ENCODE measurements around the gene OMP.
A peak's percentile ranks its signal among the peaks of the same experiment; 100 is the strongest.
"Not testable (repeated sequence)": the region's sequence is repeated elsewhere in the genome, so short reads cannot be mapped to it uniquely, and the experiment has no call there.

OMP gene

GRCh38 chr11:77102246-77103210, at the start of gene OMP:
Gene OMP, plus strand, starts transcription at chr11:77102840. Its CDS starts 0 bp downstream, at chr11:77102840.
- DNase-seq: no peak

DNA sequence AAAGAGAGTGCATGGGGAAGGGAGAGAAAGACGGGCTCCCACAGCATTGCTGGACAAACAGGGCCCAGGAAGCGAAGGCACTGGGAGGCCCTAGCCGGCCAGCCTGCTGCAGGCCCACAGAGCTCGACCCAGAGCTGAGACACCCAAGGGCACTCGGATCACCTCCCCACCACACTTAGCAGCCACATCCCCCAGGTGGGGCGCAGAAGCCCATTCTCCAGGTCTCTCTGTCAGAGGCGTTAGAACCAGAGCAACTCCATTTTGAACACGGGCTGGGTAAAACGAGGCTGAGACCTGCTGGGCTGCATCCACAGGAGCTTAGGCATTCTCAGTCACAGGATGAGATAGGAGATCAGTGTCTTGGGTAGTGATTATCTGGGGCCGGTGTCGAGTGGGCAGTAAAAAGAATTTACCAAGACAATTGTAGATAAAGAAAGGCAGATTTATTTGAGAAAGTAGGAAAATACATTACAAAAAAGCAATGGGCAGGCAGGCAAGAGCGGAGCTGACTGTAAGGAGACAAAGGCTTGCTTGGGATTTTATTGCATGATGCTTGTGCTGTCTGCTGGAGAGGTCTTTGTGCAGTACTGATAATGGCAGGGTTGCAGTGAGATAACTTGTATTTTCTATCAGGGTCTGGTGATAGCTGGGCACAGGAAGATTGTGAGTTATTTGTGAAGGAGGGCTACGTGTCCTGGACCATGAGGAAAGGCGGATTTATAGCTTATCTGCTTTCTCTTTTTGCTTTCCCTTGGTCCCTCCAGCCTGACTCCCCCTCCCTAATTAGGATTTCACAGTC, 49.2 kb upstream of the OMP start:
- DNase-seq: no peak

DNA sequence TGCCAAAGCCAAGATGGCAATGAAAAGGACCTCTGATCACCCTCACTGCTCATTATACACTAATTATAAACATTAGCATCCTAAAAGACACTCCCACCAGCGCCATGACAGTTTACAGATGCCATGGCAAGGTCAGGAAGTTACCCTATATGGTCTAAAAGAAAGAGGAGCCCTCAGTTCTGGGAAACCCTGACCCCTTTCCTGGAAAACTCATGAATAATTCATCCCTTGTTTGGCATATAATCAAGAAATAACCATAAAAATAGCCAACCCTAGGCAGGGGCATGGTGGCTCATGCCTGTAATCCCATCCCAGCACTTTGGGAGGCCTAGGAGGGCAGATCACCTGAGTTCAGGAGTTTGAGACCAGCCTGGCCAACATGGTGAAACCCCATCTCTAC, 48.6 kb upstream of the OMP start:
- no peak for DNase-seq

DNA sequence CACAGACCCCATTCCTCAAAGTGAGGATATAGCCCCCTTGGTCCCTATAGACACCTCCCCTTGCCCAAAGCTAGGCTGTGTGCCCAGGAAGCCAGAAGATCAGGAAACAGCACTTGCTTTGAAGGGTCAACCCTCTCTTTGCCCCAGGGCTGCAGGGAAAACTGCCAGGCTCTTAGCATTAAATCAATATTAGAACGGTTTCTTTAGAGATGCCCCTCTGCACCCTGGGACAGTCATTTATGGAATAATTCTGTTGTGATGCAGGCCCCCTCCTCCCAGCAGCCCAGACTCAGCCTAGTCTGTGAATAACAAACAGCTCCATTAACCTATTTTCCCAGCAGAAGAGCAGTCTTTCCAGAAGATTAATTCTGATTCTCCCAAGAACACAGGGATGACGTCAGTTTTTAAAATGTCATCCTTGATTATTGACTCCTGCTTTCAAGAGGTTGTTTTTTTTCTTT, 47.5 kb upstream of the OMP start:
- no peak for DNase-seq

DNA sequence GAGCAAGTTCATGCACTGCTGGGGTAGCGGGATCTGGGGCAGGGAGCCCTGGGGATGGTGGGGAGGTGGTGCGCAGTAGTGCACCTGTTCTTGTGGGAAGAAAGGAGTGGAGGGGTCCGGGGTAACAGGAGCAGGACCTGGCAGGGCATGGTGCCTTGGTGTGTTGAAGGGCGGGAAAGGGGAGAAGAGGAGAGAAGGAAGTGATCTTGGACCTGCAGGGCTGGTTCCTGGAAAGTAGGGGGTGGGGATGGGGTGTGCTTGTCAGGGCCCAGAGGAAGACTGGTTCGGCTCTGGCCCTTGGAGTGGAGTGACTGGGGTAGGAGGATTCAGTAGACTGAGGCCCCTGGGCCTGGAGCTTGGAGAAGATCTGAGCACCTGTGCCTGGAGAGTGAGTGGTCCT, 46.7 kb upstream of the OMP start:
- no peak for DNase-seq

- no peak for DNase-seq
These were observed 45.7 kb upstream of the OMP start for GRCh38 chr11:77056814-77057402.

DNA sequence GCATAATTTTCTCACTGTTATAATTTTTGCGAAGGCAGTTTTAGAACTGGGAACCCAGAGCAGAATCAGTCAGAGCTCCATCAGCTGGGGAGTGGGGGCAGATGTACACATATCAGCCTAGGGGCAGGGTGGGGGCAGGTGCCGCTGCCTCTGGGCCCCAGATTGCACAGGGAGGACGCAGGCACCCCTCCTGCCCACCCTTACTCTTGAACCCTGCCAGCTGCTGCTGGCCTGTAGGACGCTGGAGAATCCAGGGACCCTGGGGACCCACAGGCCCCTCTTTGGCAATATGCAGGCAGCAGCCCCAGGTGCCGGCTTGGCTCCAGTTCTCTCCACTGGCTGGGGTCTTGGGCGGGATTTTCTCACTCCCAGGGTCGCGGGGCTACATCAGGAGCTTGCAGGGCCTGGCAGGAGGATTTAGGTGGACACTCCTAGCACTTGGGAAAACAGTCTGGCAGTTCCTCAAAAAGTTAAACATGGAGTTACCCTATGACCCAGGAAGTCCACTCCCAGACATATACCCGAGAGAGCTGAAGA, 44.6 kb upstream of the OMP start:
- no peak for DNase-seq

DNA sequence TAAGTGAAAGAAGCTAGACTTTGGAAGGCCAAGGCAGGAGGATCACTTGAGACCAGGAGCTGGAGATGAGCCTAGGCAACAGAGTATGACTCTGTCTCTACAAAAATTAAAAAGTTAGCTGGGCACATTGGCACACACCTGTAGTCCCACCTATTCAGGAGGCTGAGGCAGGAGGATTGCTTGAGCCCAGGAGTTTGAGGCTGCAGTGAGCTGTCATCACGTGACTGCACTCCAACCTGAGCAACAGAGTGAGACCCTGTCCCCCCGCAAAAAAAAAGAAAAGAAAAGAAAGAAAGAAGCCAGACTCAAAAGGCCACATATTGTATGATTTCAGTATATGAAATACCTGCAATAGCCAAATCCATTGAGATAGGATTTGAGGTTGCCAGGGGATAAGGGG, 43.7 kb upstream of the OMP start:
- DNase-seq: no peak

GRCh38 chr11:77059806-77060205, 42.8 kb upstream of the OMP start:
- DNase-seq: no peak

DNA sequence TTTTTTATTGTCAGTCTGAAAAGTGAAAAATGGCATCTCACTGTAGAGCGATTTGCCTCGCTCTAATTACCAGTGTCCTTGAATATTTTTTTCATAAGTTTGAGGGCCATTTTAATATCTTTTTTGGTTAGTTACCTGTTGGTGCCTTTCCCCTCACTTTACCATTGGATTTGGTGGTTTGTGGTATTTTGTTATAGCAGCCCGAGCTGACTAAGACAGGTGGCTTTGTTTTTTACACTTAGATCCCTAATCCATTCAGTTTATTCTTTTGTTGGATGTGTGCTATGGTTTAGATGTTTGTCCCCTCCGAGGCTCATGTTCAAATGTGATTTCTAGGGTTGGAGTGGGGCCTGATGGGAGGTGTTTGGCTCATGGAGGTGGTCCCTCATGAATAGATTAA, 42.4 kb upstream of the OMP start:
- no peak for DNase-seq

DNA sequence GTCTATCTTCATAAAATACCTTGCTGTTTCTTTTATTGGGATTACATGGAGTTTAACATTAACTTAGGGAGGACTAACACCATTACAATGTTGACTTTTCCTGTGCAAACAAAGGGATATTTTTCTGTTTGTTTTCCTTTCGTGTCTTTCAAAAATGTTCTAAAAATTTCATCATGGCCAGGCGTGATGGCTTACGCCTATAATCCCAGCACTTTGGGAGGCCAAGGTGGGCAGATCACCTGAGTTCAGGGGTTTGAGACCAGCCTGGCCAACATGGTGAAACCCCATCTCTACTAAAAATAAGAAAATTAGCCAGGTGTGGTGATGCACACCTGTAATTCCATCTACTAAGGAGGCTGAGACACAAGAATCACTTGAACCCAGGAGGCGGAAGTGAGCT, 41.4 kb upstream of the OMP start:
- not testable (repeated sequence) for DNase-seq

GRCh38 chr11:77062924-77063323, 39.7 kb upstream of the OMP start:
- DNase-seq: no peak

GRCh38 chr11:77063407-77063806, 39.2 kb upstream of the OMP start:
- DNase-seq: no peak

GRCh38 chr11:77063861-77064260, 38.8 kb upstream of the OMP start:
- DNase-seq: no peak

DNA sequence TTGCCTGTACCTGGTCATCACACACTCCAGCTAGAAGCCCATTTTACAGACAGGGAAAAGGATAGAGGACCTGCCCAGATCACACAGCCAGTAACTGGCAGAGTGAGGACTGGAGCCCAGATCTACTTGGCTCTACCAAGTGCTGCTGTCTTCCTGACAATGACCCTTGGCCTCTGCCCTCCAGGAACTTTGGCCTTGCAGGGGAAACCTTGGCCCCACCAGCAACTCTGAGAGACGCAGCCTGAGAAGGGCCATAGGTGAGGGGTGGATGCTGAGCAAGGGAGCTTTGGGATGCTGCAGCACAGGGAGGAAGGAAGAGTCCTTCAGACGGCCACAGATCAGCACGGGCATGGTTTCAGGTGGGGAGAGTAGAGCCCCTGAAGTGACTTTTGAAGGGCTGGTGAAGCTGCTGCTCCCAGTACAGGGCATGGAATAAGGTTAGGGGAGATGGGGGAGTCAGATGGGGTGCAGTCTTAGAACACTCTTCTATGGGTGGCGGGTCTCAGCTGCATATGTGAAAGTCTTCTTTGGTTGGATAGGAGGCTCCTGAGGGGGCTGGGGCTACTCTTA, 37.9 kb upstream of the OMP start:
- DNase-seq: no peak

GRCh38 chr11:77065878-77066228, 36.8 kb upstream of the OMP start:
- DNase-seq: peak; percentile 47

DNA sequence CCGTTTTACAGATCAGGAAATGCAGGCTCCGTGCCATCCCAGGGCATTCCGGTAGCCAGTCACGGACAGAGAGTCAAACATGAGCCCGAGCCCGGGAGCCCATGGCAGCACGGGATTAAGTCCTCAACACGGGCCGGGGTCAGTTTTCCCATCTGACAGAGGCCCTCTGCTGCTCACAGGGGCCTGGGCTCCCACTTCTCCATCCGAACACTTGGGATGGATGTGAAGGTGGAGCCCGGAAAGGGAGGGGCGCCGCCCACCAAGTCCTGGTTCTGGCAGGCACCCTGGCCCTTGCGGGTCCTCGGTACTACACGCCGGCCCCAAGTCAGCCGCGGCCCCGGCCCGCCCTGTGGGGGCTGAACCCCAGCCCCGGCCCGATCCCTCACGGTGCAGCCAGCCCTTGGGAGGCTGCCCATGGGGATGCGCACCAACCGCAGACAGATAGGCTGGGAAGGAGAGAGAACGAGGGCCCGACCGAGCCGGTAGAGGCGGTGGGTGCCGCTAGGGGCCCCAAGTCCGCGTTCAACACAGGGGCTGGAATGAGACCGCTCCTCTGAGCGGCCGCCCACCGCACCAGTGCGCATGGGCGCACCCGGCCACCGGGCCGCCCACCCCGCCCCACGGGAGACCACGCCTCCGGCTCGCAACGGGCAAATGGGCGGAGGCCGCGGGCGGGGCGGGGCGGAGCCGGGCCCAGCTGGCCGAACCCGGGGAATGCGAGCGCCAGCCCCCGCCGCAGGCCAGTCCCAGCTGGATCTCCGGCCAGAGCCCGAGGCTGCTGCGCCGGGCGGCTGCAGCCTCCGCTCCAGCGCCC, 36.2 kb upstream of the OMP start, which contains the start of gene CAPN5:
Gene CAPN5 (plus strand): TSS at position 743 of the 814 bp plus-strand sequence. CDS start 17,916 bp downstream, outside the sequence.
- DNase-seq: peak; percentile 89

DNA sequence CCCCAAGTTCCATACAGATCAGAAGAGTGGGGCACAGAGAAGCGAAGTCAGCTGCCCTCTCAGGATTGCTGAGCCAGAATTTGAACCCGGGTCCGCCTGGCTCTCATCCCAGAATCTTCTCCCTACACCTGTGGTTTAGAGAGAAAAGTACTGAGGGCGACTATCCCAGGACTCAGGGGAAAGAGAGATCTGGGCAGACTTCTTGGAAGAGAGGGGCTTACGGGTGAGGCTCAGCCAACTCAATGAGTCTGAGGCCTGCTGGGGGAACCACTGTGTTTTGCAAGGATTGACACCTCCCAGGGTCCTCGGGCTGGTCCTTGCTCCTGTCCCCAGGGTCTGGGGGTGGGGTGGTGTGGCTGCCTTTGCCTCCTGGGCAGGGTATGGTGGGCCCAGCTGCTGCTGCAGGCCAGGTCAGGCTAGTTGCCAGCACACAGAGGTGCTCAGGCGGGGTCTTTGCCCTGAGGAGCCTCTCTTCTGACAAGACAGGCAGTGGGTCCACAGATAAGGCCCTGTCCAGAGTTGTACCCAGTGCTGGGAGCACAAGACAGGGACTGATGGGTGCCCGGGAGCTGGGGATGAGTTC, 34.7 kb upstream of the OMP start:
- DNase-seq: no peak

DNA sequence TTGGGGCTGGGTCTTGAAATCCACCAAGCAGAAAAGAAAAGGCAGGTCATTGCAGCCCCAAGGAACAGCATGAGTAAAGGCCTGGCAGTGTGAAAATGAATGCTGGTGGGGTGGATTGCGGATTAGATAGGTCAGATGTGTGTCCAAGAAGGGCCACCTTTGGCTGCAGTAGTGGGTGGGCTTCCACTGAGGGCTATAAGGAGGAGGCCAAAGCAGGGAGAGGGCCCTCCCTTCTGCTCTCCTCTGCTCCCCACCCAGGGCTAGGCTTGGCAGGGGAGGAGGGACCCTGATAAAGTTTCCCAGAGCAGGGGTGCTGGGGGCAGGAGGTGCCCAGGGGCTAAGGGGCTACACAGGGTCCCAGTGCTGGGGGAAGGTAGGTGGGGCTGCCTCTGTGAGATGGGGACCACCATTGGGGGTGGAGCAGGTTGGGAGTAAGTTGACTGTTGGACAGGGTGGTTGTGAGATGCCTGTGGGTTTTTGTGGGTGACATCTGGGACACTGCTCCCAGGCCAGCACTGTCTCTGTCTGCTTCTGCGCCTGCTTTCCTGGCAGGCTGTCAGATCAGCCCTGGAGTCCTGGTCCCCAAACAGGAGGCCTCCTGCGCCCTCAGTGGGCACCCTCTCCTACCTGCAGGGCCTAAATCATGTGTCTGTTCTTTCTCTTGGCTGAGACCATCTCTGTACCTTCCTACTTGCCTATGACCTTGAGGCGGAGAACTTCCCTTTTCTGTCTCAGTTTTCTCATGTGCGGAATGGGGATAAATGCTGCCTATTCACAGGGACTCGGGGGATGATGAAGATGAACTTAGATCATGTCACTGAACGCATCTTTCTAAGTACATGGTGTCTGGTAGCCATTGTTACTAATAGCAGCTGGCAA, 33.9 kb upstream of the OMP start:
- no peak for DNase-seq

GRCh38 chr11:77069336-77069968, 33.2 kb upstream of the OMP start:
- DNase-seq: no peak
